Fibroblast of pulmonary artery (primary cell): Measurements from ENCODE around the gene CD300C.
"Not testable (repeated sequence)": the region's sequence is repeated elsewhere in the genome, so short reads cannot be mapped to it uniquely, and the experiment has no call there.

ENCODE experiments used
- DNase-seq: peaks from one replicate; pipeline ENCODE4 v3.0.0-alpha.2; 2010; ENCODE audit warnings: low read depth
- H3K4me3 ChIP-seq: replicated peaks from 2 replicates; pipeline ENCODE4 v1.5.1; 2011; ENCODE audit warnings: low read depth, mild to moderate bottlenecking, control low read depth, low read length, moderate library complexity
- TF ChIP-seq, protein P1 (sequence below): IDR thresholded peaks from 2 replicates; pipeline ENCODE4 v1.5.1; 2011; ENCODE audit warnings: mild to moderate bottlenecking, control low read depth, low read length, inconsistent platforms; ENCODE audit errors: missing control alignments

Gene CD300C

DNA sequence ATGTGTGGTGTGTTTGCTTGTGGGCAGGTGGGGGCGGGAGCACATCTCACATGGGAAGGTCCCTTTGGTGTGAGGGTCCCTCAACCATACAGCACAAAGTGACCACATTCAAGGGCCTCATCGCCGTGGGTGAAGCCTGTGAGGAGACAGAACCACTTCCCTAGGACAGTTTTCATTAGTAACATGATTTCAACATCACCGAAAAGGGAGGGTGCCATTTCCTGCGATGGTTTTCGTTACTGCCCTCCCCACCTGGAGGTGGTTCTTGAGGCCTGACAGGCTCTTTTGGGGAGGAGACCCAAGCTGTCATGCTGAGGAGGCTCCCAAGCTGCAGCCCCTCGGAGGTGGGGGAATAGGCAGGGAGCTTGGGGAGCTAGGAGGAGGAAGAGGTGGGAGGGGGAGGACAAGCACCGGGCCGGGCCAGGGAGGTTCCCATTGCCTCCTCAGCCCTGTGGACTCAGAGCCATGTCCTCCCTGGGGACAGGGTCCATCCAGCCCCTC lies 24.2 kb downstream of the CD300C start:
- TF ChIP-seq, protein P1, sequence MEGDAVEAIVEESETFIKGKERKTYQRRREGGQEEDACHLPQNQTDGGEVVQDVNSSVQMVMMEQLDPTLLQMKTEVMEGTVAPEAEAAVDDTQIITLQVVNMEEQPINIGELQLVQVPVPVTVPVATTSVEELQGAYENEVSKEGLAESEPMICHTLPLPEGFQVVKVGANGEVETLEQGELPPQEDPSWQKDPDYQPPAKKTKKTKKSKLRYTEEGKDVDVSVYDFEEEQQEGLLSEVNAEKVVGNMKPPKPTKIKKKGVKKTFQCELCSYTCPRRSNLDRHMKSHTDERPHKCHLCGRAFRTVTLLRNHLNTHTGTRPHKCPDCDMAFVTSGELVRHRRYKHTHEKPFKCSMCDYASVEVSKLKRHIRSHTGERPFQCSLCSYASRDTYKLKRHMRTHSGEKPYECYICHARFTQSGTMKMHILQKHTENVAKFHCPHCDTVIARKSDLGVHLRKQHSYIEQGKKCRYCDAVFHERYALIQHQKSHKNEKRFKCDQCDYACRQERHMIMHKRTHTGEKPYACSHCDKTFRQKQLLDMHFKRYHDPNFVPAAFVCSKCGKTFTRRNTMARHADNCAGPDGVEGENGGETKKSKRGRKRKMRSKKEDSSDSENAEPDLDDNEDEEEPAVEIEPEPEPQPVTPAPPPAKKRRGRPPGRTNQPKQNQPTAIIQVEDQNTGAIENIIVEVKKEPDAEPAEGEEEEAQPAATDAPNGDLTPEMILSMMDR: no peak
- H3K4me3 ChIP-seq: no peak overlapping the region
- DNase-seq: no peak

GRCh38 chr17:74520790-74521480 lies 25.0 kb downstream of the CD300C start:
- DNase-seq: no peak
- no peak overlapping the region for H3K4me3 ChIP-seq
- TF ChIP-seq, protein P1: no peak

- no peak for DNase-seq
- TF ChIP-seq, protein P1: no peak
- H3K4me3 ChIP-seq: no peak overlapping the region
Measured at GRCh38 chr17:74520016-74520434, 25.9 kb downstream of the CD300C start.

- H3K4me3 ChIP-seq, DNase-seq: not testable (repeated sequence)
Measured at GRCh38 chr17:74518413-74518981, 27.4 kb downstream of the CD300C start.

- no peak overlapping the region for H3K4me3 ChIP-seq
- no peak for DNase-seq
- TF ChIP-seq, protein P1: no peak
Measured at GRCh38 chr17:74516561-74517328, 29.2 kb downstream of the CD300C start.

- no peak for DNase-seq
- TF ChIP-seq, protein P1: no peak
- H3K4me3 ChIP-seq: no peak overlapping the region
Measured at GRCh38 chr17:74515941-74516340, 30.0 kb downstream of the CD300C start.

DNA sequence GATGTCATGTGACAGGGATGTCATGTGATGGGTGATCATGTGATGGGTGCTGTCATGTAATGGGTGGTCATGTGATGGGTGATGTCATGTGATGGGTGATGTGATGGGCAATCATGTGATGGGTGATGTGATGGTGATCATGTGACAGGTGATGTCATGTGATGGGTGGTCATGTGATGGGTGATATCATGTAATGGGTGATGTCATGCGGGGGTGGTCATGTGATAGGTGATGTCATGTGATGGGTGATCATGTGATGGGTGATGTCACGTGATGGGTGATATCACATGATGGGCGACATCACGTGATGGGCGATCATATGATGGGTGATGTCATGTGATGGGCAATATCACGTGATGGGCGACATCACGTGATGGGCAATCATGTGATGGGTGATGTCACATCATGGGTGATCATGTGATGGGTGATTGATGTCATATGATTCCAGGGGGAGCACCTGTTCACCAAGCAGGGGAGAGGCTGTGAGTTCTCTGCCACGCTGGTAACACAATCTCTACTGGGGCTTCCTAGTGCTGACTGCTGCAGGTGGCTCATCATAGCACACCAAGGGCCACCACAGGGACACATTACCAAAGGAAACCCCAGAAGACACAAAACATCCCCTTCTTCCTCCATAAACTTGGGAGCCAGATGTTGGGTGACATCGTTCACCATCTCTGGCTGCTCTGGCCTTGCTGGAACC lies 31.1 kb downstream of the CD300C start:
- no peak for DNase-seq
- H3K4me3 ChIP-seq: no peak overlapping the region
- TF ChIP-seq, protein P1: no peak
